ENCODE results near the gene LRRC1. TPM values are rescaled to one million over a fixed set of nuclear protein-coding genes. Genes with fewer than 3 reads are reported as not detected.

The LRRC1 gene
- total RNA-seq, 4 donors from 2014 or later: 41.7 to 52.4 (median 48.4) TPM

DNA sequence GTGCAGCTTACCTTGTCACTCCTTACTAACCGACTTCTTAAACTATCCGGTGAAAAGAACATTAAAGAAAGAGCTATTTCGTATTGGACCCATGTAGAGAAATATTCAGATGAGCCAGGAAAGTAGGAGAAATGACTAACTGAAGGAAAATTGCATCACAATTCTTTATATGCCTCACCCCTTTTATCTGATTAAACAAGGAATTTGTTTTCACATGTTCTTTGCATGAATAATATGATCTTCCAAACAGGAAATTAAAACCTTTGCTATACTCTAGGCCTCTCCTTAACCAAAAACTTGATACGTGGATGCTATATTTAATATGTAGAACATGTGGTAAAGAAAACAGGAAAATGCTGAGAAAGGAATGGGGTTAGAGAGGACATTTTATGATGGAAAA is 41.9 kb upstream of the LRRC1 start:
- Histone ChIP-seq H3K36me3 (no peaks in the 10 kb centered on the region), H3K27ac (no peak overlapping the region), H3K4me3 (replicated peaks in 1 of 3) (no peak overlapping the region), H3K9me3 (no peaks in the 10 kb centered on the region), H3K4me1 (no peaks in the 10 kb centered on the region), H3K27me3 (no peaks in the 10 kb centered on the region)
- TF ChIP-seq CTCF (IDR thresholded peaks at IDR 0.05): no peak
- TF ChIP-seq POLR2A (IDR thresholded peaks at IDR 0.05): no peak
- intact Hi-C loops (cut with DNase I): no loop called here
- DNase-seq: no peak
- WGBS, 2 donors: 89 to 91% methylated on average over 4 of the region's 4 CpGs

- intact Hi-C loops (cut with DNase I): no loop called here
- no peaks in the 10 kb centered on the region for H3K9me3 ChIP-seq
- no peak overlapping the region for H3K27ac ChIP-seq
- WGBS, 2 donors: 66 to 69% methylated on average over 4 of the region's 4 CpGs
- no peaks in the 10 kb centered on the region for H3K4me1 ChIP-seq
- TF ChIP-seq CTCF (IDR thresholded peaks at IDR 0.05): no peak
- H3K36me3 ChIP-seq: no peaks in the 10 kb centered on the region
- H3K27me3 ChIP-seq: no peaks in the 10 kb centered on the region
- no peak overlapping the region for H3K4me3 ChIP-seq (replicated peaks in 1 of 3)
- DNase-seq: peak; percentile 41 to 42
Measured at GRCh38 chr6:53754330-53754729, 40.5 kb upstream of the LRRC1 start.

- no peak for TF ChIP-seq CTCF (IDR thresholded peaks at IDR 0.05)
- TF ChIP-seq POLR2A (IDR thresholded peaks at IDR 0.05): no peak
- 94 to 97% methylated on average over 3 of the region's 3 CpGs for WGBS, 2 donors
- no peak overlapping the region for H3K4me3 ChIP-seq (replicated peaks in 1 of 3)
- H3K4me1 ChIP-seq: no peaks in the 10 kb centered on the region
- intact Hi-C loops (cut with DNase I): no loop called here
- no peak for DNase-seq
- H3K27me3 ChIP-seq: no peaks in the 10 kb centered on the region
- no peaks in the 10 kb centered on the region for H3K9me3 ChIP-seq
- no peak overlapping the region for H3K27ac ChIP-seq
- H3K36me3 ChIP-seq: no peaks in the 10 kb centered on the region
Measured at GRCh38 chr6:53756396-53756795, 38.4 kb upstream of the LRRC1 start.

DNA sequence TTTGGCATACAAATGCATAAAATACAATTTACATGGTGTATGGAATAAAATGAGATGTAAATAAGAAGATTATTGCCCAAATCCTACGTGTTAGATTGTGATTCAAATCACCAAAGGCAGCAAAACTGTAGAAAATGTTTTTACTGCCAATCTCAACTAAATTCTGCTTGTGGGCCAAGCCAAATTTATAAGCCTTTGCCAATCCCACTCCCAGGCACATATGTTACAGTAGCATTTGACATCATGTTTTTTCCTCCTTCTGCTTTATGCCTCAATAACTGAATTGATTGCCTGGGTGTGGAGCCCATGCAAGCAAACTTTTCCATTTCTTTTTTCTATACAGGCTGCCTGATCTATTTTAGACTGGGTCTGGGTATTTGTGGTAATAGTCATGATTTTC is 36.3 kb upstream of the LRRC1 start:
- TF ChIP-seq CTCF (IDR thresholded peaks at IDR 0.05): no peak
- no peak for TF ChIP-seq POLR2A (IDR thresholded peaks at IDR 0.05)
- Histone ChIP-seq H3K27ac (no peak overlapping the region), H3K27me3 (no peaks in the 10 kb centered on the region), H3K36me3 (no peaks in the 10 kb centered on the region), H3K4me3 (replicated peaks in 1 of 3) (no peak overlapping the region), H3K9me3 (no peaks in the 10 kb centered on the region), H3K4me1 (no peaks in the 10 kb centered on the region)
- no peak for DNase-seq
- 83 to 86% methylated on average over 1 of the region's 1 CpG for WGBS, 2 donors
- intact Hi-C loops (cut with DNase I): no loop called here

- no peak overlapping the region for H3K27ac ChIP-seq
- DNase-seq: no peak
- no peaks in the 10 kb centered on the region for H3K9me3 ChIP-seq
- no peaks in the 10 kb centered on the region for H3K27me3 ChIP-seq
- 33 to 35% methylated on average over 1 of the region's 1 CpG for WGBS, 2 donors
- H3K36me3 ChIP-seq: no peaks in the 10 kb centered on the region
- H3K4me1 ChIP-seq: peaks cover 0 to 8% of the 10 kb centered on the region in 2 donors
- intact Hi-C loops (cut with DNase I): no loop called here
- TF ChIP-seq POLR2A (IDR thresholded peaks at IDR 0.05) (no peak), CTCF (IDR thresholded peaks at IDR 0.05) (no peak)
- no peak overlapping the region for H3K4me3 ChIP-seq (replicated peaks in 1 of 3)
Measured at GRCh38 chr6:53761036-53761435, 33.8 kb upstream of the LRRC1 start.

Data from thyroid gland (tissue), 4 donors.